K562 (cell line): ENCODE data around the gene REG4.

ENCODE experiments used
- CTCF ChIP-seq, 3 experiments: IDR thresholded peaks in 2 of 3; conservative IDR thresholded peaks in 1 of 3; 2 replicates each; pipeline ENCODE4 v1.5.1; 2011 to 2012; ENCODE audit warnings: low read length in 3 of 3, mild to moderate bottlenecking in 3 of 3, control low read depth in 2 of 3, improper control_type of control experiment in 1 of 3, inconsistent platforms in 1 of 3, low read depth in 1 of 3, mixed read lengths in 1 of 3, moderate library complexity in 1 of 3; ENCODE audit not compliant: insufficient read depth in 2 of 3
- FOSL1 ChIP-seq: fragments of 200-800 bp; sonication (Bioruptor generic); conservative IDR thresholded peaks from 2 replicates; pipeline ENCODE4 v1.6.1; 2016; ENCODE audit warnings: missing genetic modification characterization, missing compliant biosample characterization
- JUND ChIP-seq, 2 experiments: IDR thresholded peaks; 2 replicates in 1 of 2; 3 replicates in 1 of 2; pipeline ENCODE4 v1.6.1; 2011; ENCODE audit warnings: borderline replicate concordance in 2 of 2, low read depth in 2 of 2, low read length in 2 of 2, improper control_type of control experiment in 1 of 2, missing biosample characterization in 1 of 2, missing genetic modification characterization in 1 of 2, missing genetic modification reagents in 1 of 2
- MAFF ChIP-seq: IDR thresholded peaks from 2 replicates; pipeline ENCODE4 v1.6.1; 2012; ENCODE audit warnings: low read length, improper control_type of control experiment
- MAFG ChIP-seq: fragments of 450-650 bp; conservative IDR thresholded peaks from 2 replicates; pipeline ENCODE4 v1.6.1; 2016; ENCODE audit warnings: missing genetic modification characterization, missing compliant biosample characterization
- MTF1 ChIP-seq: fragments of 250-450 bp; sonication (Bioruptor Pico); IDR thresholded peaks from 2 replicates; pipeline ENCODE4 v1.9.0; 2021; ENCODE audit warnings: moderate library complexity, mild to moderate bottlenecking, inconsistent platforms, borderline replicate concordance
- POLR2A ChIP-seq: fragments of 450-650 bp; conservative IDR thresholded peaks from 2 replicates; pipeline ENCODE4 v1.6.1; 2016
- TEAD4 ChIP-seq, 2 experiments: sonication (generic) in 1 of 2; formaldehyde crosslinking in 1 of 2; IDR thresholded peaks; 2 replicates each; pipeline versions ENCODE4 v1.6.1 to v1.8.0; 2012 to 2022; ENCODE audit warnings: borderline replicate concordance in 1 of 2, inconsistent platforms in 1 of 2, low read length in 1 of 2, mild to moderate bottlenecking in 1 of 2, missing genetic modification reagents in 1 of 2
- TF ChIP-seq, protein P1 (sequence below): sonication (generic); formaldehyde crosslinking; IDR thresholded peaks from 2 replicates; pipeline ENCODE4 v1.8.1; 2023; ENCODE audit warnings: mild to moderate bottlenecking, missing genetic modification reagents

GRCh38 chr1:119853155-119853554 lies 41.9 kb upstream of the REG4 start:
- no peak for TF ChIP-seq JUND (IDR thresholded peaks at IDR 0.05; ENCODE audit: borderline replicate concordance, low read depth, low read length)
- TF ChIP-seq JUND (tag; IDR thresholded peaks at IDR 0.05; ENCODE audit: borderline replicate concordance, low read depth, low read length) = no peak
- TF ChIP-seq MAFG (tag) = no peak
- no peak for TF ChIP-seq MAFF
- TF ChIP-seq, protein P1, sequence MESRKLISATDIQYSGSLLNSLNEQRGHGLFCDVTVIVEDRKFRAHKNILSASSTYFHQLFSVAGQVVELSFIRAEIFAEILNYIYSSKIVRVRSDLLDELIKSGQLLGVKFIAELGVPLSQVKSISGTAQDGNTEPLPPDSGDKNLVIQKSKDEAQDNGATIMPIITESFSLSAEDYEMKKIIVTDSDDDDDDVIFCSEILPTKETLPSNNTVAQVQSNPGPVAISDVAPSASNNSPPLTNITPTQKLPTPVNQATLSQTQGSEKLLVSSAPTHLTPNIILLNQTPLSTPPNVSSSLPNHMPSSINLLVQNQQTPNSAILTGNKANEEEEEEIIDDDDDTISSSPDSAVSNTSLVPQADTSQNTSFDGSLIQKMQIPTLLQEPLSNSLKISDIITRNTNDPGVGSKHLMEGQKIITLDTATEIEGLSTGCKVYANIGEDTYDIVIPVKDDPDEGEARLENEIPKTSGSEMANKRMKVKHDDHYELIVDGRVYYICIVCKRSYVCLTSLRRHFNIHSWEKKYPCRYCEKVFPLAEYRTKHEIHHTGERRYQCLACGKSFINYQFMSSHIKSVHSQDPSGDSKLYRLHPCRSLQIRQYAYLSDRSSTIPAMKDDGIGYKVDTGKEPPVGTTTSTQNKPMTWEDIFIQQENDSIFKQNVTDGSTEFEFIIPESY (CRISPR knock-in tag) = no peak
- TF ChIP-seq CTCF (IDR thresholded peaks at IDR 0.05 in 2 of 3, conservative IDR thresholded peaks at IDR 0.05 in 1 of 3; ENCODE audit: insufficient read depth in 2 of 3, low read depth in 1 of 3, low read length in 3 of 3) = no peak
- no peak for TF ChIP-seq POLR2A
- TF ChIP-seq FOSL1 = no peak
- no peak for TF ChIP-seq TEAD4 (IDR thresholded peaks at IDR 0.05; ENCODE audit: low read length)
- TF ChIP-seq TEAD4 (CRISPR knock-in tag; IDR thresholded peaks at IDR 0.05; ENCODE audit: borderline replicate concordance) = no peak
- TF ChIP-seq MTF1 (CRISPR knock-in tag) = no peak
